ENCODE measurements around the gene ENAH. TPM values are rescaled to one million over a fixed set of nuclear protein-coding genes. Genes with fewer than 3 reads are reported as not detected.
"Not testable (repeated sequence)": the region's sequence is repeated elsewhere in the genome, so short reads cannot be mapped to it uniquely, and the experiment has no call there.

The ENAH gene
- total RNA-seq, 4 donors from 2014 or later, result 22.9 to 109 (median 78.3) TPM

DNA sequence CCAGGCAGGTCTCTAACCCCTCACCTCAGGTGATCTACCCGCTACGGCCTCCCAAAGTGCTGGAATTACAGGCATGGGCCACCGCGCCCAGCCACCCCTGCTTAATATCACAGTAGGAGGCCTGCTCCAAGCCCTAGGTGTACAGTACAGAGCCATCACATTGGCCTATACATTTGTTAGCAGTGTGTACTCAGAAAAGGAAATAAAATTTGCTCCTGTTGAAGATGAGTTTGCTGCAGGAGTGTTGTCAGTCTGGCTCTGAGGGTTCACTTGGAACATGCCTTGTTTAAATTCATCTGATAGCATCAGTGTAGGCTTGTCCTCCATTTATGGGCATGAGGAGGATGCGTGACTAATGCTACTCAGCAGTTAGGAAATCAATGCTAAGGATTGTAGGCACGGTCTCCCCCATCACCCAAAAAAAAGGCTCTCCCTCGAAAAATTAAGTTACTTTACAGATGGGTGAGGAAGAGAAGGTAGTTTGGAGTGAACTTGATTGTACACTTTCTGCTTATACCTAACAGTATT, 4.6 kb upstream of the ENAH start:
- TF ChIP-seq, protein P1, sequence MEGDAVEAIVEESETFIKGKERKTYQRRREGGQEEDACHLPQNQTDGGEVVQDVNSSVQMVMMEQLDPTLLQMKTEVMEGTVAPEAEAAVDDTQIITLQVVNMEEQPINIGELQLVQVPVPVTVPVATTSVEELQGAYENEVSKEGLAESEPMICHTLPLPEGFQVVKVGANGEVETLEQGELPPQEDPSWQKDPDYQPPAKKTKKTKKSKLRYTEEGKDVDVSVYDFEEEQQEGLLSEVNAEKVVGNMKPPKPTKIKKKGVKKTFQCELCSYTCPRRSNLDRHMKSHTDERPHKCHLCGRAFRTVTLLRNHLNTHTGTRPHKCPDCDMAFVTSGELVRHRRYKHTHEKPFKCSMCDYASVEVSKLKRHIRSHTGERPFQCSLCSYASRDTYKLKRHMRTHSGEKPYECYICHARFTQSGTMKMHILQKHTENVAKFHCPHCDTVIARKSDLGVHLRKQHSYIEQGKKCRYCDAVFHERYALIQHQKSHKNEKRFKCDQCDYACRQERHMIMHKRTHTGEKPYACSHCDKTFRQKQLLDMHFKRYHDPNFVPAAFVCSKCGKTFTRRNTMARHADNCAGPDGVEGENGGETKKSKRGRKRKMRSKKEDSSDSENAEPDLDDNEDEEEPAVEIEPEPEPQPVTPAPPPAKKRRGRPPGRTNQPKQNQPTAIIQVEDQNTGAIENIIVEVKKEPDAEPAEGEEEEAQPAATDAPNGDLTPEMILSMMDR (IDR thresholded peaks at IDR 0.05), result no peak
- TF ChIP-seq POLR2A (IDR thresholded peaks at IDR 0.05), result peak; percentile 32 to 33
- Histone ChIP-seq H3K4me3 (no peak overlapping the region), H3K36me3 (no peaks in the 10 kb centered on the region), H3K9me3 (no peaks in the 10 kb centered on the region), H3K4me1 (no peaks in the 10 kb centered on the region), H3K27ac (peak overlapping the region; percentile 99 to 100), H3K27me3 (no peaks in the 10 kb centered on the region)
- DNase-seq, result peak in 1 of 2 donors; percentile 54
- intact Hi-C loops (cut with DNase I; ENCODE audit: low total_unique reads), result loop anchor here (10.0 kb wide), 1 partner anchor 117 kb away; the partner anchor contains the start of gene SRP9

DNA sequence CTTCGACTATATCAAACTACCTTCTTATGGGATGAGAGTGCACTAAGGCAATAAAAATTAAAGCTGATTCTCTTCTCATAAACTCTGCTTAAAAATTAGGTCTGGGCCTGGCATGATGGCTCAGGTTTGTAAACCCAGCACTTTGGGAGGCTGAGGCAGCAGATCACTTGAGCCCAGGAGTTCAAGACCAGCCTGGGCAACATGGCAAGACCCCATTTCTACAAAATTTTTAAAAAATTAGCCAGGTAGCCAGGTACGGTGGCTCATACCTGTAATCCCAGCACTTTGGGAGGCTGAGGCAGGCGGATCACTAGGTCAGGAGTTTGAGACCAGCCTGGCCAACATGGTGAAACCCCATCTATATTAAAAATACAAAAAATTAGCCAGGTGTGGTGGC, 3.3 kb upstream of the ENAH start:
- H3K4me3 ChIP-seq, H3K4me1 ChIP-seq, DNase-seq, H3K27me3 ChIP-seq, H3K36me3 ChIP-seq, H3K9me3 ChIP-seq: not testable (repeated sequence)
- intact Hi-C loops (cut with DNase I; ENCODE audit: low total_unique reads), result loop anchor here (10.0 kb wide), 1 partner anchor 119 kb away; the partner anchor contains the start of gene SRP9
- peak overlapping the region; percentile 99 to 100 for H3K27ac ChIP-seq

DNA sequence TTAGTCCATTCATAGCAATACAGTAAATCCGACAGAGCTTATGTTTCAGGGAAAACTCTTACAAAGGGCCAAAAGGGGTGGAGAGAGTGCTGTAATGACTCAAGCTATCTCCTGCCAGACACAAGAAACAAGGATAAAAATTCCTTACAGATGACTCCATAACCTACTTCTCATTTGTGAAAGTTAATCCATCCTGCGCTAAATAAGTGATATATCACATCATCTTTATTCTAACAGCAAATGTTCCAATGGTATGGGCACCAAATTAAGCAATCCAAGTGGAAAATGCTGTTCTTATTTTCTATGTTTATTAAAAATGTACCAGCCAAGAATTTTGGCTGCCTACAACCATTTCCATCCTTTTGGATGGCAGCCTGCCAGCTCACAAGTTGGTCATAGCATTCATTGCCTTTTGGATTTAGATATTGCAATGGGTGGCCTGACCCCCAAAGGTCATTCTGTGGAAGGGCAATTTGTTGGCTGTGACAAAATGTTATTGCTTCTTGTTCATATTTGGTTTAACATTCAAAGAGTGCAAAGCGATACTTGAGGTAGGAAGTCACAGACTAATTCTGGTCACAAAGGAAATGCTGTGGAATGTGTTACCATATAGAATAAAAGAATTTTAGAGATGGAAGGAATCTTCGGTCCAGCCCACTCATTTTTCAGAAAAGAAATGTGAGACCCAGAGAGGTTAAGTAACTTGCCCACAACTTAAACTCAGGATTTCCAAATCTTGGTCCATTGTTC, 2.8 kb upstream of the ENAH start:
- H3K9me3 ChIP-seq, result no peaks in the 10 kb centered on the region
- no peaks in the 10 kb centered on the region for H3K27me3 ChIP-seq
- H3K4me1 ChIP-seq, result no peaks in the 10 kb centered on the region
- H3K4me3 ChIP-seq, result no peak overlapping the region
- intact Hi-C loops (cut with DNase I; ENCODE audit: low total_unique reads), result loop anchor here (10.0 kb wide), 1 partner anchor 119 kb away; the partner anchor contains the start of gene SRP9
- H3K36me3 ChIP-seq, result no peaks in the 10 kb centered on the region
- TF ChIP-seq, protein P1 (IDR thresholded peaks at IDR 0.05), result no peak
- no peak for TF ChIP-seq POLR2A (IDR thresholded peaks at IDR 0.05)
- DNase-seq, result peak; percentile 50 to 80
- peak overlapping the region; percentile 99 to 100 for H3K27ac ChIP-seq

DNA sequence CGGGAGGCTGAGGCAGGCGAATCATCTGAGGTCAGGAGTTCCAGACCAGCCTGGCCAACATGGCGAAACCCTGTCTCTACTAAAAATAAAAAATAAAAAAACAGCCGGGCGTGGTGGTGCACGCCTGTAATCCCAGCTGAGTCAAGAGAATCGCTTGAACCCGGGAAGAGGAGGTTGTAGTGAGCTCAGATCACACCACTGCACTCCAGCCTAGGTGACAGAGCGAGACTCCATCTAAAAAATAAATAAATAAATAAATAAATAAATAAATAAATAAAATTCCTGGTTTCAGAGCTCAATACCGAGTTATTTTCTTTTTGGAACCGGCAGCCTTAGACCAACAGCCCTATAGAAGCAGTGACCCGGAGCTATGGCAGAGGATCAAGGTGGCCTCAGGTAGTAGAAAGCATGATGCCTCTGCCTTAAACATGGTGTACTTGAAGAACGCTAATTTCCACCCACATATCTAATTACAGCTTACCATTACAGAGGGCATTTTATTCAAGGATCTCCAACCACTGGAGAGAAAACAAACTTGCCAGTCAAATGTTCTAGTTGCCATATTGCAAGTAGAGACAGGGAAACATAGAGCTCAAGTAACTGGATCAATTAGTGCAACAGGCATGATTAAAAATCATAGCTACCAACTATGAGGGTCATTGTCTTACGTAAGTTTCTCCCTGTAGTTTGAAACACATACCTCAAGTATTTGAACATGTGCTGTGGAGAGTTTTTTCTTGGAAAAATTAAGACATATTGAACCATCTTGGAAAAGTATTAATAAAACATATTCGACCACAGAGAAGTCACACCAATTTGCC, 2.0 kb upstream of the ENAH start:
- DNase-seq, result no peak
- Histone ChIP-seq H3K36me3 (no peaks in the 10 kb centered on the region), H3K9me3 (no peaks in the 10 kb centered on the region), H3K27ac (peak overlapping the region; percentile 99 to 100), H3K4me1 (no peaks in the 10 kb centered on the region), H3K27me3 (no peaks in the 10 kb centered on the region), H3K4me3 (no peak overlapping the region)
- TF ChIP-seq, protein P1 (IDR thresholded peaks at IDR 0.05), result no peak
- TF ChIP-seq POLR2A (IDR thresholded peaks at IDR 0.05), result no peak
- intact Hi-C loops (cut with DNase I; ENCODE audit: low total_unique reads), result loop anchor here (10.0 kb wide), 1 partner anchor 120 kb away; the partner anchor contains the start of gene SRP9

DNA sequence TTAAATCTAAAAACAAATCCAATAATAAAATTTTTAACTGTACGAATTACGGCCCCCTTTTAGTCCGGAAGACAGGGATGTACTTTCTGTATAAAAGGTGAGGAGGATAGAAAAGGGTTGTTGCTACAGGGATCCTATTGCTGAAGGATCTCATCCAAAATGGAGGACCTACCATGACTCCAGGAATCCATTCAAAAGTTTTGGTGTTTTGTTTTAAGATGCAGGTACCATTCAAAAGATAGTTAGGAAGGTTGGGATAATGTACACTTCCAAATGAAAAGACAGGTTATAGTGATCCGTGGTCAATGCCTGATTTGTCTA, 1.3 kb upstream of the ENAH start:
- Histone ChIP-seq H3K4me3 (peak overlapping the region; percentile 79 to 89), H3K9me3 (no peaks in the 10 kb centered on the region), H3K36me3 (no peaks in the 10 kb centered on the region), H3K4me1 (no peaks in the 10 kb centered on the region), H3K27me3 (no peaks in the 10 kb centered on the region), H3K27ac (peak overlapping the region; percentile 99 to 100)
- no peak for DNase-seq
- intact Hi-C loops (cut with DNase I; ENCODE audit: low total_unique reads), result loop anchor here (10.0 kb wide), 1 partner anchor 121 kb away; the partner anchor contains the start of gene SRP9
- TF ChIP-seq POLR2A (IDR thresholded peaks at IDR 0.05), result no peak
- TF ChIP-seq, protein P1 (IDR thresholded peaks at IDR 0.05), result no peak

Measured in uterus (tissue), 4 donors.